IMR-90 (cell line): Measurements from ENCODE around the gene ZPBP2. TPM values are rescaled to one million over a fixed set of nuclear protein-coding genes. Genes with fewer than 3 reads are reported as not detected.

Experiments used
- ATAC-seq: fragments of 200-7000 bp; cut with Tn5 transposase; 2 replicates; pipeline ENCODE4 v1.9.1; 2020; ENCODE audit warnings: low read depth, mild to moderate bottlenecking, moderate library complexity
- BruUV-seq: library from RNA; stranded (reverse); fragments of 400-500 nt; replicated peaks from 2 replicates; lab custom pipeline; 2021; lab: Mats Ljungman, UMichigan
- CTCF ChIA-PET: fragments of 300-600 bp; formaldehyde crosslinking; extraction: SDS; loops from one replicate; lab custom pipeline; 2021; ENCODE audit warnings: antibody characterized with exemption; lab: Yijun Ruan, JAX
- POLR2A ChIA-PET: fragments of 300-600 bp; sonication (Branson Sonifier 250); formaldehyde crosslinking; loops from one replicate; lab custom pipeline; 2022; ENCODE audit warnings: antibody characterized with exemption; ENCODE audit not compliant: unreplicated experiment; lab: Charles Lee
- DNase-seq: peaks from one replicate; pipeline ENCODE4 v3.0.0; 2013
- H2AFZ ChIP-seq: replicated peaks from 2 replicates; pipeline ENCODE3; 2013; ENCODE audit warnings: low read length, mild to moderate bottlenecking; ENCODE audit not compliant: poor library complexity
- H2AK5ac ChIP-seq: 2 replicates; pipeline ENCODE4 v1.6.1; 2013; ENCODE audit warnings: low read depth, low read length, inconsistent platforms
- H2AK9ac ChIP-seq: replicated peaks from 2 replicates; pipeline ENCODE3; 2013; ENCODE audit warnings: mild to moderate bottlenecking, low read depth, low read length, moderate library complexity; ENCODE audit not compliant: poor library complexity
- H2BK120ac ChIP-seq: 2 replicates; pipeline ENCODE4 v1.6.1; 2013; ENCODE audit warnings: low read depth, low read length, inconsistent platforms
- H2BK15ac ChIP-seq: 3 replicates; pipeline ENCODE4 v1.6.1; 2013; ENCODE audit warnings: low read depth, low read length, inconsistent platforms
- H2BK20ac ChIP-seq: 2 replicates; pipeline ENCODE4 v1.6.1; 2013; ENCODE audit warnings: low read depth, mild to moderate bottlenecking, inconsistent platforms, low read length, moderate library complexity
- H2BK5ac ChIP-seq: 2 replicates; pipeline ENCODE4 v1.6.1; 2013; ENCODE audit warnings: mild to moderate bottlenecking, low read depth, low read length, inconsistent platforms; ENCODE audit not compliant: poor library complexity, severe bottlenecking
- H3K14ac ChIP-seq: replicated peaks from 2 replicates; pipeline ENCODE4 v1.6.1; 2013; ENCODE audit warnings: low read depth, low read length, inconsistent platforms
- H3K18ac ChIP-seq: 2 replicates; pipeline ENCODE4 v1.6.1; 2013; ENCODE audit warnings: low read depth, low read length, control low read depth
- H3K23ac ChIP-seq: 2 replicates; pipeline ENCODE4 v1.6.1; 2013; ENCODE audit warnings: low read depth, low read length, inconsistent platforms
- H3K27ac ChIP-seq: 2 replicates; pipeline ENCODE4 v1.5.1; 2013; ENCODE audit warnings: mild to moderate bottlenecking, control low read depth, low read length; ENCODE audit not compliant: insufficient read depth
- H3K27me3 ChIP-seq: 2 replicates; pipeline ENCODE4 v1.6.1; 2013; ENCODE audit warnings: low read length; ENCODE audit not compliant: control insufficient read depth, insufficient read depth
- H3K36me3 ChIP-seq: 2 replicates; pipeline ENCODE4 v1.6.1; 2013; ENCODE audit warnings: low read length, mixed read lengths; ENCODE audit not compliant: control insufficient read depth, insufficient read depth
- H3K4ac ChIP-seq: 2 replicates; pipeline ENCODE4 v1.6.1; 2013; ENCODE audit warnings: low read depth, low read length, inconsistent platforms
- H3K4me1 ChIP-seq: 2 replicates; pipeline ENCODE4 v1.6.1; 2013; ENCODE audit warnings: low read length, mixed read lengths; ENCODE audit not compliant: control insufficient read depth, insufficient read depth
- H3K4me2 ChIP-seq: 2 replicates; pipeline ENCODE4 v1.6.1; 2013; ENCODE audit warnings: low read depth, mild to moderate bottlenecking, control low read depth, low read length, moderate library complexity
- H3K4me3 ChIP-seq: 2 replicates; pipeline ENCODE4 v1.5.1; 2013; ENCODE audit warnings: low read depth, mild to moderate bottlenecking, control low read depth, low read length, moderate library complexity; ENCODE audit not compliant: insufficient read depth
- H3K56ac ChIP-seq: 2 replicates; pipeline ENCODE4 v1.6.1; 2013; ENCODE audit warnings: low read length, inconsistent platforms; ENCODE audit not compliant: insufficient read depth; ENCODE audit errors: extremely low read depth
- H3K79me1 ChIP-seq, 2 experiments: 2 replicates each; pipeline ENCODE4 v1.6.1; 2013; ENCODE audit warnings: low read length in 2 of 2, inconsistent platforms in 1 of 2, low read depth in 1 of 2
- H3K9ac ChIP-seq: 2 replicates; pipeline ENCODE4 v1.6.1; 2013; ENCODE audit warnings: low read depth, low read length, control low read depth
- H3K9me1 ChIP-seq: 2 replicates; pipeline ENCODE4 v1.6.1; 2013; ENCODE audit warnings: low read length, inconsistent platforms; ENCODE audit not compliant: insufficient read depth
- H3K9me3 ChIP-seq: 2 replicates; pipeline ENCODE4 v1.6.1; 2013; ENCODE audit warnings: low read length; ENCODE audit not compliant: control insufficient read depth, insufficient read depth
- H4K20me1 ChIP-seq: 2 replicates; pipeline ENCODE4 v1.6.1; 2013; ENCODE audit warnings: low read length, inconsistent platforms; ENCODE audit not compliant: insufficient read depth
- H4K5ac ChIP-seq: 2 replicates; pipeline ENCODE4 v1.6.1; 2013; ENCODE audit warnings: mild to moderate bottlenecking, low read depth, low read length, control low read depth
- H4K8ac ChIP-seq, 2 experiments: 2 replicates each; pipeline ENCODE4 v1.6.1; 2013; ENCODE audit warnings: low read depth in 2 of 2, low read length in 2 of 2, control low read depth in 1 of 2, inconsistent platforms in 1 of 2
- H4K91ac ChIP-seq: 2 replicates; pipeline ENCODE4 v1.6.1; 2013; ENCODE audit warnings: low read depth, low read length, inconsistent platforms; ENCODE audit not compliant: insufficient read depth
- CEBPB ChIP-seq: IDR thresholded peaks from 2 replicates; pipeline ENCODE4 v1.6.1; 2012; ENCODE audit warnings: low read depth, low read length, improper control_type of control experiment
- CTCF ChIP-seq: conservative IDR thresholded peaks from 2 replicates; pipeline ENCODE4 v1.5.1; 2012; ENCODE audit warnings: mild to moderate bottlenecking, low read depth, low read length, improper control_type of control experiment
- ELK1 ChIP-seq: fragments of 150-350 bp; IDR thresholded peaks from 2 replicates; pipeline ENCODE4 v1.6.1; 2016; ENCODE audit warnings: low read depth, mild to moderate bottlenecking, low read length, moderate library complexity, borderline replicate concordance
- FOS ChIP-seq: fragments of 150-350 bp; IDR thresholded peaks from 2 replicates; pipeline ENCODE4 v1.6.1; 2016; ENCODE audit warnings: low read depth, low read length
- MAFK ChIP-seq: IDR thresholded peaks from 2 replicates; pipeline ENCODE4 v1.6.1; 2012; ENCODE audit warnings: low read depth, low read length, improper control_type of control experiment
- MAZ ChIP-seq: IDR thresholded peaks from 2 replicates; pipeline ENCODE4 v1.6.1; 2012; ENCODE audit warnings: low read depth, mild to moderate bottlenecking, low read length, improper control_type of control experiment, moderate library complexity, borderline replicate concordance
- WGBS, 2 experiments: methylation state at CpG; one replicate each; pipeline versions ENCODE4 v1.1.5 to v1.1.7; 2013; ENCODE audit warnings: missing lambda C conversion rate in 2 of 2; ENCODE audit not compliant: insufficient read length in 1 of 2; ENCODE audit errors: extremely low coverage in 2 of 2; 5-methylcytosine and 5-hydroxymethylcytosine counted together
- dilution Hi-C: fragments of 300-500 bp; cut with HindIII; formaldehyde crosslinking; loops from one replicate; pipeline ENCODE4 v1.14.3; 2018; ENCODE audit warnings: low sequenced_read_pairs; ENCODE audit not compliant: unreplicated experiment
- in situ Hi-C: fragments of 300-500 bp; cut with MboI; formaldehyde crosslinking; loops from 3 replicates; pipeline ENCODE4 v1.14.3; 2019; ENCODE audit warnings: low sequenced_read_pairs, inconsistent platforms, mixed read lengths
- intact Hi-C: fragments of 100-400 bp; cut with micrococcal nuclease; formaldehyde crosslinking; loops from 2 replicates; pipeline ENCODE4 v1.10.0; 2022
- polyA plus RNA-seq, 3 experiments: library from polyadenylated mRNA; depleted of rRNA; stranded (reverse); fragments of >200 nt; gene quantifications; 2 replicates each; pipeline ENCODE4 v1.2.3, GENCODE V29; 2012; ENCODE audit warnings: low replicate concordance in 1 of 3
- total RNA-seq: library from RNA; depleted of rRNA; stranded (reverse); fragments of >200 nt; gene quantifications from 2 replicates; pipeline ENCODE4 v1.2.3, GENCODE V29; 2012

The ZPBP2 gene
- total and polyA plus RNA-seq, 2 of the 4 experiments (the other 2 are of a cell fraction): not detected

- no peak overlapping the region for H2BK120ac ChIP-seq
- WGBS, 2 experiments: 100% methylated on average over 1 of the region's 4 CpGs; no CpG with 5 or more reads in 1 of the 2 experiments
- no TSS peak for BruUV-seq
- intact Hi-C loops: no loop called here
- CTCF ChIA-PET: interaction anchor here (0.7 to 1.1 kb wide), 2 partner anchors 9 to 160 kb away, joined by 4 to 6 read pairs; no protein-coding TSS in a partner anchor
- H2BK20ac ChIP-seq: no peak overlapping the region
- no peak overlapping the region for H3K4me3 ChIP-seq
- POLR2A ChIA-PET: no interaction called here
- H2AK5ac ChIP-seq: no peak overlapping the region
- no peaks in the 10 kb centered on the region for H4K20me1 ChIP-seq
- no peaks in the 10 kb centered on the region for H3K4me1 ChIP-seq
- H3K36me3 ChIP-seq: peaks cover 22% of the 10 kb centered on the region
- H4K91ac ChIP-seq: no peak overlapping the region
- no peak overlapping the region for H3K14ac ChIP-seq
- no peak overlapping the region for H4K8ac ChIP-seq
- DNase-seq (no peak), ATAC-seq (no peak)
- H3K27ac ChIP-seq: no peak overlapping the region
- H3K79me1 ChIP-seq: no peaks in the 10 kb centered on the region; a peak in 1 of 4 replicates
- TF ChIP-seq CTCF (no peak), ELK1 (no peak), MAFK (no peak), FOS (no peak), MAZ (no peak), CEBPB (no peak)
- H3K9ac ChIP-seq: no peak overlapping the region
- no peak overlapping the region for H4K5ac ChIP-seq
- no peaks in the 10 kb centered on the region for H3K27me3 ChIP-seq
- in situ Hi-C loops: no loop called here
- no peak overlapping the region for H2AFZ ChIP-seq
- peaks cover 15% of the 10 kb centered on the region for H3K9me1 ChIP-seq
- H3K4ac ChIP-seq: no peak overlapping the region
- no peak overlapping the region for H2BK5ac ChIP-seq
- H3K18ac ChIP-seq: no peak overlapping the region
- no peak overlapping the region for H3K4me2 ChIP-seq
- H3K56ac ChIP-seq: no peak overlapping the region
- H3K23ac ChIP-seq: no peak overlapping the region
- H3K9me3 ChIP-seq: no peaks in the 10 kb centered on the region
- no peak overlapping the region for H2BK15ac ChIP-seq
- H2AK9ac ChIP-seq: no peak overlapping the region
- dilution Hi-C loops: no loop called here
Measured at GRCh38 chr17:39915559-39915958, 47.6 kb downstream of the ZPBP2 start.
